WTC11 (cell line): ENCODE data around the gene CDKN1B. TPM values are rescaled to one million over a fixed set of nuclear protein-coding genes. Genes with fewer than 3 reads are reported as not detected.

ENCODE experiments used
- ATF1 ChIP-seq: sonication (generic); formaldehyde crosslinking; IDR thresholded peaks from 2 replicates; pipeline ENCODE4 v1.8.1; 2023; ENCODE audit warnings: mild to moderate bottlenecking, moderate library complexity, missing genetic modification reagents
- CBFB ChIP-seq: sonication (generic); formaldehyde crosslinking; IDR thresholded peaks from 2 replicates; pipeline ENCODE4 v1.8.1; 2022; ENCODE audit warnings: mild to moderate bottlenecking, low read depth, missing genetic modification reagents
- E2F4 ChIP-seq: sonication (generic); formaldehyde crosslinking; IDR thresholded peaks from 2 replicates; pipeline ENCODE4 v1.8.1; 2022; ENCODE audit warnings: low read depth, mild to moderate bottlenecking, moderate library complexity, missing genetic modification reagents, borderline replicate concordance
- ESRRA ChIP-seq: sonication (generic); formaldehyde crosslinking; IDR thresholded peaks from 2 replicates; pipeline ENCODE4 v1.8.1; 2022; ENCODE audit warnings: mild to moderate bottlenecking, missing genetic modification reagents, borderline replicate concordance
- FOXK1 ChIP-seq: sonication (generic); formaldehyde crosslinking; IDR thresholded peaks from 2 replicates; pipeline ENCODE4 v1.8.0; 2022; ENCODE audit warnings: mild to moderate bottlenecking, moderate library complexity, missing genetic modification reagents
- FOXP1 ChIP-seq: sonication (generic); formaldehyde crosslinking; IDR thresholded peaks from 2 replicates; pipeline ENCODE4 v1.8.0; 2022; ENCODE audit warnings: missing genetic modification reagents, mild to moderate bottlenecking, moderate library complexity, borderline replicate concordance
- GABPB1 ChIP-seq: sonication (generic); formaldehyde crosslinking; IDR thresholded peaks from 2 replicates; pipeline ENCODE4 v1.8.1; 2023; ENCODE audit warnings: mild to moderate bottlenecking, missing genetic modification reagents
- HMGA2 ChIP-seq: fragments of 250-450 bp; sonication (Bioruptor Pico); IDR thresholded peaks from 2 replicates; pipeline ENCODE4 v1.4.0; 2021; ENCODE audit warnings: mild to moderate bottlenecking, moderate library complexity
- IRF1 ChIP-seq: sonication (generic); formaldehyde crosslinking; IDR thresholded peaks from 2 replicates; pipeline ENCODE4 v1.8.0; 2023; ENCODE audit warnings: missing genetic modification reagents
- IRF2 ChIP-seq: sonication (generic); formaldehyde crosslinking; IDR thresholded peaks from 2 replicates; pipeline ENCODE4 v1.8.0; 2022; ENCODE audit warnings: low read depth, missing genetic modification reagents, borderline replicate concordance
- KAT7 ChIP-seq: sonication (generic); formaldehyde crosslinking; IDR thresholded peaks from 2 replicates; pipeline ENCODE4 v1.8.1; 2023; ENCODE audit warnings: missing genetic modification reagents, mild to moderate bottlenecking, borderline replicate concordance
- MYBL2 ChIP-seq: sonication (generic); formaldehyde crosslinking; IDR thresholded peaks from 2 replicates; pipeline ENCODE4 v1.8.1; 2023; ENCODE audit warnings: mild to moderate bottlenecking, moderate library complexity, missing genetic modification reagents
- OVOL2 ChIP-seq: fragments of 250-450 bp; sonication (Bioruptor Pico); IDR thresholded peaks from 2 replicates; pipeline ENCODE4 v1.9.0; 2021; ENCODE audit warnings: mild to moderate bottlenecking, borderline replicate concordance
- TCF7 ChIP-seq: sonication (generic); formaldehyde crosslinking; IDR thresholded peaks from 2 replicates; pipeline ENCODE4 v1.8.0; 2022; ENCODE audit warnings: mild to moderate bottlenecking, low read depth, missing genetic modification reagents, moderate library complexity
- USF1 ChIP-seq: sonication (generic); formaldehyde crosslinking; IDR thresholded peaks from 2 replicates; pipeline ENCODE4 v1.8.0; 2022; ENCODE audit warnings: mild to moderate bottlenecking, missing genetic modification reagents
- ZNF121 ChIP-seq: sonication (generic); formaldehyde crosslinking; IDR thresholded peaks from 2 replicates; pipeline ENCODE4 v1.8.0; 2023; ENCODE audit warnings: missing genetic modification reagents
- ZNF219 ChIP-seq: sonication (generic); formaldehyde crosslinking; IDR thresholded peaks from 2 replicates; pipeline ENCODE4 v1.8.0; 2023; ENCODE audit warnings: missing genetic modification reagents, mild to moderate bottlenecking, borderline replicate concordance
- ZNF263 ChIP-seq: sonication (generic); formaldehyde crosslinking; IDR thresholded peaks from 2 replicates; pipeline ENCODE4 v1.8.1; 2022; ENCODE audit warnings: low read depth, mild to moderate bottlenecking, moderate library complexity, missing genetic modification reagents
- ZNF532 ChIP-seq: fragments of 250-450 bp; sonication (Bioruptor Pico); IDR thresholded peaks from 2 replicates; pipeline ENCODE4 v1.9.0; 2021; ENCODE audit warnings: mild to moderate bottlenecking, borderline replicate concordance
- total RNA-seq: library from RNA; stranded (reverse); gene quantifications from 3 replicates; pipeline ENCODE4 v1.2.3, GENCODE V29; 2021
- TF ChIP-seq, protein P1 (sequence below): sonication (generic); formaldehyde crosslinking; IDR thresholded peaks from 2 replicates; pipeline ENCODE4 v1.8.0; 2022; ENCODE audit warnings: mild to moderate bottlenecking, missing genetic modification reagents
- TF ChIP-seq, protein P2 (sequence below): sonication (generic); formaldehyde crosslinking; IDR thresholded peaks from 2 replicates; pipeline ENCODE4 v1.8.0; 2023; ENCODE audit warnings: missing genetic modification reagents, mild to moderate bottlenecking, borderline replicate concordance
- TF ChIP-seq, protein P3 (sequence below): fragments of 250-450 bp; sonication (Bioruptor Pico); IDR thresholded peaks from 2 replicates; pipeline ENCODE4 v1.9.0; 2021; ENCODE audit warnings: moderate library complexity, mild to moderate bottlenecking, inconsistent platforms, borderline replicate concordance

Gene CDKN1B
- total RNA-seq, 1 experiment from 2014 or later = 34.2 TPM

DNA sequence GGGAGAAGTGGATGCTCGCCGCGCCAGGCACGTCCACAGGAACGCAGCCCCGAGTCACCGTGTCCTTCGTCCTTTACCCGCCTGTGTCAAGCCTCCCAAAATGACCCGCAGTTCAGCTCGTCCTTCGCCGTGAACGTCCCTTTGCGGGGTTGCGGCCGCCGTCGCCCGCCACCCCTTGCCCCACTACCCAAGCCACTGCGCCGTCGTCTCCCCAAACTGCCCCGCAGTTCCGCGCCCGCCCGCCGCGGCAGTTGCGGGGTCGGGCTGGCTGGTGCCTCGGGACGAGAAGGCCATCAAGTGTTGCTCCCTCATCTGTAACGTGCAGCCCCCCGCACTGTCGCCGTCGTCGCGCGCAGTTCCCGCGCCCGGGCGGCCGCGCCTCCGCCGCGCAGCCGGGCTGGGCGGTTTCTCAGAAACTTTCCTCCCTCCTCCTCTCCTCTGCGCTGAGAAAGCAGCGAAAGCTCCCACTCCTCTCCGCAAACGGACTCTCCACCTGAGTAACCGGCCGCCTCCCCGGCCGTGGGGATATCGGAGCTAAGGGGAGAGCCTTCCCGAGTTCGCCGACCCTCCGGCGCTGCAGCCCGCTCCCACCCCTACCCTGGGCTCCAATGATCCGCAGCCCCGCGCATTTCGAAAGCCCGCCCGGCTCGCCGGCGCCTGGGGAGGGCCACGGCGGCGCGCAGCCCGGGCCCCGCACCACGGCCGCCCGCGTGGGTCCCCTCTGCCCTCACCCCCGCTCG is 6.7 kb downstream of the CDKN1B start (continued):
- TF ChIP-seq IRF2 (CRISPR knock-in tag) = no peak
- no peak for TF ChIP-seq ZNF263 (CRISPR knock-in tag)
- peak; percentile 56; the same call in 1 of the 2 replicates for TF ChIP-seq FOXP1
- no peak for TF ChIP-seq GABPB1 (CRISPR knock-in tag)
- no peak for TF ChIP-seq HMGA2 (CRISPR knock-in tag)
- TF ChIP-seq, protein P1, sequence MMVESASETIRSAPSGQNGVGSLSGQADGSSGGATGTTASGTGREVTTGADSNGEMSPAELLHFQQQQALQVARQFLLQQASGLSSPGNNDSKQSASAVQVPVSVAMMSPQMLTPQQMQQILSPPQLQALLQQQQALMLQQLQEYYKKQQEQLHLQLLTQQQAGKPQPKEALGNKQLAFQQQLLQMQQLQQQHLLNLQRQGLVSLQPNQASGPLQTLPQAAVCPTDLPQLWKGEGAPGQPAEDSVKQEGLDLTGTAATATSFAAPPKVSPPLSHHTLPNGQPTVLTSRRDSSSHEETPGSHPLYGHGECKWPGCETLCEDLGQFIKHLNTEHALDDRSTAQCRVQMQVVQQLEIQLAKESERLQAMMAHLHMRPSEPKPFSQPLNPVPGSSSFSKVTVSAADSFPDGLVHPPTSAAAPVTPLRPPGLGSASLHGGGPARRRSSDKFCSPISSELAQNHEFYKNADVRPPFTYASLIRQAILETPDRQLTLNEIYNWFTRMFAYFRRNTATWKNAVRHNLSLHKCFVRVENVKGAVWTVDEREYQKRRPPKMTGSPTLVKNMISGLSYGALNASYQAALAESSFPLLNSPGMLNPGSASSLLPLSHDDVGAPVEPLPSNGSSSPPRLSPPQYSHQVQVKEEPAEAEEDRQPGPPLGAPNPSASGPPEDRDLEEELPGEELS = peak; percentile 83; the same call in 1 of the 2 replicates
- no peak for TF ChIP-seq ESRRA (CRISPR knock-in tag)
- TF ChIP-seq, protein P2, sequence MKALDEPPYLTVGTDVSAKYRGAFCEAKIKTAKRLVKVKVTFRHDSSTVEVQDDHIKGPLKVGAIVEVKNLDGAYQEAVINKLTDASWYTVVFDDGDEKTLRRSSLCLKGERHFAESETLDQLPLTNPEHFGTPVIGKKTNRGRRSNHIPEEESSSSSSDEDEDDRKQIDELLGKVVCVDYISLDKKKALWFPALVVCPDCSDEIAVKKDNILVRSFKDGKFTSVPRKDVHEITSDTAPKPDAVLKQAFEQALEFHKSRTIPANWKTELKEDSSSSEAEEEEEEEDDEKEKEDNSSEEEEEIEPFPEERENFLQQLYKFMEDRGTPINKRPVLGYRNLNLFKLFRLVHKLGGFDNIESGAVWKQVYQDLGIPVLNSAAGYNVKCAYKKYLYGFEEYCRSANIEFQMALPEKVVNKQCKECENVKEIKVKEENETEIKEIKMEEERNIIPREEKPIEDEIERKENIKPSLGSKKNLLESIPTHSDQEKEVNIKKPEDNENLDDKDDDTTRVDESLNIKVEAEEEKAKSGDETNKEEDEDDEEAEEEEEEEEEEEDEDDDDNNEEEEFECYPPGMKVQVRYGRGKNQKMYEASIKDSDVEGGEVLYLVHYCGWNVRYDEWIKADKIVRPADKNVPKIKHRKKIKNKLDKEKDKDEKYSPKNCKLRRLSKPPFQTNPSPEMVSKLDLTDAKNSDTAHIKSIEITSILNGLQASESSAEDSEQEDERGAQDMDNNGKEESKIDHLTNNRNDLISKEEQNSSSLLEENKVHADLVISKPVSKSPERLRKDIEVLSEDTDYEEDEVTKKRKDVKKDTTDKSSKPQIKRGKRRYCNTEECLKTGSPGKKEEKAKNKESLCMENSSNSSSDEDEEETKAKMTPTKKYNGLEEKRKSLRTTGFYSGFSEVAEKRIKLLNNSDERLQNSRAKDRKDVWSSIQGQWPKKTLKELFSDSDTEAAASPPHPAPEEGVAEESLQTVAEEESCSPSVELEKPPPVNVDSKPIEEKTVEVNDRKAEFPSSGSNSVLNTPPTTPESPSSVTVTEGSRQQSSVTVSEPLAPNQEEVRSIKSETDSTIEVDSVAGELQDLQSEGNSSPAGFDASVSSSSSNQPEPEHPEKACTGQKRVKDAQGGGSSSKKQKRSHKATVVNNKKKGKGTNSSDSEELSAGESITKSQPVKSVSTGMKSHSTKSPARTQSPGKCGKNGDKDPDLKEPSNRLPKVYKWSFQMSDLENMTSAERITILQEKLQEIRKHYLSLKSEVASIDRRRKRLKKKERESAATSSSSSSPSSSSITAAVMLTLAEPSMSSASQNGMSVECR = no peak
- TF ChIP-seq IRF1 (CRISPR knock-in tag) = 0 out of 2 replicates have a peak, but pooled peaks have one; percentile 48
- no peak for TF ChIP-seq TCF7
- TF ChIP-seq OVOL2 (CRISPR knock-in tag) = no peak
- 0 out of 2 replicates have a peak, but pooled peaks have one; percentile 75 for TF ChIP-seq E2F4 (CRISPR knock-in tag)
- TF ChIP-seq ZNF121 = peak; percentile 63; the same call in 1 of the 2 replicates
- TF ChIP-seq KAT7 = no peak; the same call in 1 of the 2 replicates
- no peak for TF ChIP-seq ZNF219 (CRISPR knock-in tag)
- TF ChIP-seq ATF1 (CRISPR knock-in tag) = no peak
- TF ChIP-seq FOXK1 (CRISPR knock-in tag) = 0 out of 2 replicates have a peak, but pooled peaks have one; percentile 15
- no peak for TF ChIP-seq ZNF532 (CRISPR knock-in tag)
- TF ChIP-seq, protein P3, sequence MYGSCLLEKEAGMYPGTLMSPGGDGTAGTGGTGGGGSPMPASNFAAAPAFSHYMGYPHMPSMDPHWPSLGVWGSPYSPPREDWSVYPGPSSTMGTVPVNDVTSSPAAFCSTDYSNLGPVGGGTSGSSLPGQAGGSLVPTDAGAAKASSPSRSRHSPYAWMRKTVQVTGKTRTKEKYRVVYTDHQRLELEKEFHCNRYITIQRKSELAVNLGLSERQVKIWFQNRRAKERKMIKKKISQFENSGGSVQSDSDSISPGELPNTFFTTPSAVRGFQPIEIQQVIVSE = no peak
- peak; percentile 62; the same call in 1 of the 2 replicates for TF ChIP-seq MYBL2 (CRISPR knock-in tag)
- no peak for TF ChIP-seq USF1 (CRISPR knock-in tag)
- no peak; the same call in 1 of the 2 replicates for TF ChIP-seq CBFB (CRISPR knock-in tag)
